HepG2 (cell line): ENCODE measurements around the gene RASD1. TPM values are rescaled to one million over a fixed set of nuclear protein-coding genes. Genes with fewer than 3 reads are reported as not detected.

Source experiments
- BRD4 ChIP-seq: sonication (generic); formaldehyde crosslinking; IDR thresholded peaks from 2 replicates; pipeline ENCODE4 v1.4.0; 2020; ENCODE audit warnings: missing genetic modification reagents
- CBX2 ChIP-seq, 2 experiments: fragments of 200-600 bp in 1 of 2; sonication (generic); formaldehyde crosslinking in 1 of 2; IDR thresholded peaks; 2 replicates each; pipeline versions ENCODE4 v1.7.0 to v1.8.1; 2018 to 2022; ENCODE audit warnings: low read depth in 2 of 2, low read length in 1 of 2, mild to moderate bottlenecking in 1 of 2, missing genetic modification reagents in 1 of 2
- EED ChIP-seq: sonication (generic); formaldehyde crosslinking; IDR thresholded peaks from 2 replicates; pipeline ENCODE4 v1.5.0; 2020; ENCODE audit warnings: mild to moderate bottlenecking, missing genetic modification reagents
- HIVEP1 ChIP-seq: sonication (generic); formaldehyde crosslinking; IDR thresholded peaks from 2 replicates; pipeline ENCODE4 v1.4.0; 2020; ENCODE audit warnings: mild to moderate bottlenecking, missing genetic modification reagents
- MLX ChIP-seq: IDR thresholded peaks from 2 replicates; pipeline ENCODE4 v1.6.1; 2016
- NR0B2 ChIP-seq: sonication (generic); formaldehyde crosslinking; IDR thresholded peaks from 2 replicates; pipeline ENCODE4 v1.4.0; 2020; ENCODE audit warnings: mild to moderate bottlenecking, missing genetic modification reagents
- PBX3 ChIP-seq: sonication (generic); formaldehyde crosslinking; IDR thresholded peaks from 2 replicates; pipeline ENCODE4 v1.8.1; 2023; ENCODE audit warnings: missing genetic modification reagents, inconsistent platforms, borderline replicate concordance
- RFX3 ChIP-seq: IDR thresholded peaks from 2 replicates; pipeline ENCODE4 v1.6.1; 2016; ENCODE audit warnings: missing biosample characterization, missing genetic modification reagents
- SETDB1 ChIP-seq: sonication (generic); formaldehyde crosslinking; IDR thresholded peaks from 2 replicates; pipeline ENCODE4 v1.5.1; 2020; ENCODE audit warnings: missing genetic modification reagents, mild to moderate bottlenecking, borderline replicate concordance
- SKIL ChIP-seq: sonication (generic); formaldehyde crosslinking; IDR thresholded peaks from 2 replicates; pipeline ENCODE4 v1.8.0; 2022; ENCODE audit warnings: missing genetic modification reagents, mild to moderate bottlenecking, moderate library complexity, borderline replicate concordance
- TFE3 ChIP-seq: IDR thresholded peaks from 2 replicates; pipeline ENCODE4 v1.6.1; 2016
- ZBTB7B ChIP-seq: sonication (generic); formaldehyde crosslinking; IDR thresholded peaks from 2 replicates; pipeline ENCODE4 v1.4.0; 2020; ENCODE audit warnings: missing genetic modification reagents
- ZMAT3 ChIP-seq: sonication (generic); formaldehyde crosslinking; conservative IDR thresholded peaks from 2 replicates; pipeline ENCODE4 v1.7.0; 2021; ENCODE audit warnings: missing genetic modification reagents
- ZNF644 ChIP-seq: IDR thresholded peaks from 2 replicates; pipeline ENCODE4 v1.6.1; 2016; ENCODE audit warnings: low read depth
- ZNF646 ChIP-seq: sonication (generic); formaldehyde crosslinking; IDR thresholded peaks from 2 replicates; pipeline ENCODE4 v1.9.0; 2021; ENCODE audit warnings: mild to moderate bottlenecking, missing genetic modification reagents
- polyA plus RNA-seq, 8 experiments: library from polyadenylated mRNA; depleted of rRNA in 3 of 8; stranded (reverse) in 7 of 8; unstranded in 1 of 8; fragments of >200 nt; fragmentation: Illumina TruSeq in 4 of 8; extraction: Trizol in 4 of 8; gene quantifications; 2 replicates each; pipeline versions ENCODE4 v1.2.1 to v1.2.3, GENCODE V29; 2011 to 2016; ENCODE audit warnings: low read depth in 4 of 8, missing spikeins in 1 of 8, mixed read lengths in 1 of 8; ENCODE audit not compliant: insufficient read depth in 1 of 8
- total RNA-seq, 5 experiments: library from RNA; depleted of rRNA; stranded (reverse); fragments of >200 nt; fragmentation: Illumina TruSeq; extraction: Trizol; gene quantifications; 2 replicates each; pipeline ENCODE4 v1.2.3, GENCODE V29; 2016; ENCODE audit warnings: low read depth in 1 of 5

Gene RASD1
- total and polyA plus RNA-seq, 2 of the 13 experiments (the other 11 are each of a cell fraction or from before 2014, with no cell fraction given), result 1.6 to 4.2 TPM

DNA sequence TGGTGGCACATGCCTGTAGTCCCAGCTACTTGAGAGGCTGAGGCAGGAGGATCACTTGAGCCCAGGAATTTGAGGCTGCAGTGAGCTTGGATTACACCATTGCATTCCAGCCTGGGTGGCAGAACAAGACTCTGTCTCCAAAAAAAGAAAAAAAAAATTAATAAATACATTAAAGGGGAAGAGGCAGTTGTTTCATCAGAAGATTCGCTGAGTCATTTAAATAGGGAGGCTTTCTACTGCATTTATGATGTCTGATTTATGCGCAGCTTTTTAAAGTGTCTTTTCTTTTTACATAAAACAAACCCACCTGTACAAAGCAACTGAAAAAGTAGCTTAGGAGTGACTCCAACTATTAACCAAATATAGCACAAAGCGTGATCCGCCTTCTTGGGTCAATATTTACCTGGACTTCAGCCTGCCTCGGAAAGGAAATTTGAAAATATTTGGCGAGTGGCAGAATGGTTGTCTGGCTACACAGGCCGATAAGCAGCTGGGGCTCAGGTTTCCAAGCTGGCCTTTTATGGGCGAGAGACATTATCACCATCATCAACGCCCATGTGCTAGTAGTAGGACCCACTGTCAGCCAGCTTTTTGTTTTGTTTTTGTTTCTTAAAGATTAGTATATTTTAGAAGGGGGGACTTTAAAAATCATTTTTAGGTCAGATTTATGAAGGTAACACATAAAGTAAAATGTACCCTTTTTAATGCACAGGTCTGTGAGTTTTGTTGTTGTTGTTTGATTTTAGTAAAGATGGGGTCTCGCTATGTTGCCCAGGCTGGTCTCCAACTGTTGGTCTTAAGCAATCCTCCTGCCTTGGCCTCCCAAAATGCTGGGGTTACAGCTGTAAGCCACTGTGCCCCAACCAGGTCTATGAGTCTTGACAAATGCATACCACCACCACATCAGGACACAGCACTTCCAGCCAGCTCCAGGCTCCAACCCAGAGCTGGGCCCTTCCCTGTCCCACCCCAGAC lies 42.5 kb upstream of the RASD1 start (continued):
- TF ChIP-seq ZBTB7B (CRISPR knock-in tag) (0 out of 2 replicates have a peak, but pooled peaks have one; percentile 15), MLX (CRISPR knock-in tag) (peak; percentile 97), ZMAT3 (CRISPR knock-in tag) (no peak), NR0B2 (CRISPR knock-in tag) (no peak), PBX3 (no peak), ZNF644 (CRISPR knock-in tag) (no peak), EED (CRISPR knock-in tag) (no peak), HIVEP1 (CRISPR knock-in tag) (no peak), CBX2 (IDR thresholded peaks at IDR 0.05; ENCODE audit: low read depth, low read length) (no peak), CBX2 (CRISPR knock-in tag; IDR thresholded peaks at IDR 0.05; ENCODE audit: low read depth) (no peak), BRD4 (CRISPR knock-in tag) (no peak), SETDB1 (CRISPR knock-in tag) (no peak), ZNF646 (CRISPR knock-in tag) (no peak), RFX3 (no peak; the same call in 1 of the 2 replicates), TFE3 (peak; percentile 89), SKIL (CRISPR knock-in tag) (peak; percentile 94)
